Panc1 (cell line): ENCODE results near the gene CCDC107. TPM values are rescaled to one million over a fixed set of nuclear protein-coding genes. Genes with fewer than 3 reads are reported as not detected.

ENCODE experiments used
- ATAC-seq: fragments of 200-7000 bp; cut with Tn5 transposase; 2 replicates; pipeline ENCODE4 v1.9.1; 2020; ENCODE audit warnings: mild to moderate bottlenecking, moderate library complexity
- BruUV-seq: library from RNA; stranded (reverse); fragments of 400-500 nt; replicated peaks from 2 replicates; lab custom pipeline; 2021; lab: Mats Ljungman, UMichigan
- CTCF ChIA-PET: fragments of 300-600 bp; sonication (Branson Sonifier 250); formaldehyde crosslinking; loops from one replicate; lab custom pipeline; 2022; ENCODE audit warnings: antibody characterized with exemption; lab: Charles Lee
- POLR2A ChIA-PET: fragments of 300-600 bp; sonication (Branson Sonifier 250); formaldehyde crosslinking; loops from one replicate; lab custom pipeline; 2022; ENCODE audit warnings: antibody characterized with exemption; lab: Charles Lee
- DNase-seq: peaks from one replicate; pipeline ENCODE4 v3.0.0-alpha.2; 2010; ENCODE audit warnings: low read depth, low spot score
- H3K27ac ChIP-seq: 2 replicates; pipeline ENCODE4 v1.5.1; 2011; ENCODE audit warnings: mild to moderate bottlenecking, low read length, inconsistent platforms
- H3K27me3 ChIP-seq: fragments of 200-500 bp; sonication (Bioruptor generic); 2 replicates; pipeline ENCODE4 v1.6.0; 2014; ENCODE audit warnings: low read length, inconsistent platforms; ENCODE audit not compliant: control insufficient read depth, insufficient read depth
- H3K36me3 ChIP-seq: fragments of 200-500 bp; sonication (Bioruptor generic); 2 replicates; pipeline ENCODE4 v1.5.1; 2014; ENCODE audit warnings: inconsistent platforms, mild to moderate bottlenecking, low read length, moderate library complexity; ENCODE audit not compliant: control insufficient read depth, insufficient read depth
- H3K4me1 ChIP-seq: 2 replicates; pipeline ENCODE4 v1.5.1; 2011; ENCODE audit warnings: inconsistent platforms, mild to moderate bottlenecking, low read length, moderate library complexity; ENCODE audit not compliant: control insufficient read depth, insufficient read depth
- H3K4me3 ChIP-seq, 2 experiments: 2 replicates each; pipeline ENCODE4 v1.5.1; 2011 to 2012; ENCODE audit warnings: low read depth in 2 of 2, low read length in 2 of 2, mild to moderate bottlenecking in 2 of 2, inconsistent platforms in 1 of 2, moderate library complexity in 1 of 2
- H3K9me3 ChIP-seq: fragments of 200-500 bp; sonication (Bioruptor generic); 2 replicates; pipeline ENCODE4 v1.5.1; 2014; ENCODE audit warnings: low read depth, mild to moderate bottlenecking, inconsistent platforms, low read length, moderate library complexity; ENCODE audit not compliant: control insufficient read depth, insufficient read depth
- POLR2AphosphoS5 ChIP-seq: IDR thresholded peaks from 2 replicates; pipeline ENCODE4 v1.6.1; 2012; ENCODE audit warnings: mild to moderate bottlenecking, low read depth, low read length, moderate library complexity
- SIN3A ChIP-seq: IDR thresholded peaks from 2 replicates; pipeline ENCODE4 v1.6.1; 2012; ENCODE audit warnings: low read depth, mild to moderate bottlenecking, low read length, moderate library complexity, borderline replicate concordance; ENCODE audit not compliant: insufficient read depth
- TCF7L2 ChIP-seq: IDR thresholded peaks from 2 replicates; pipeline ENCODE4 v1.6.1; 2011; ENCODE audit warnings: mild to moderate bottlenecking, low read depth, low read length, inconsistent platforms
- in situ Hi-C: cut with HindIII; loops from 2 replicates; pipeline ENCODE4 v1.10.0; 2016; ENCODE audit warnings: low sequenced_read_pairs, low pct_unique_long_range_greater_than_20kb
- intact Hi-C: fragments of 100-400 bp; cut with micrococcal nuclease; formaldehyde crosslinking; loops from one replicate; pipeline ENCODE4 v1.10.0; 2022; ENCODE audit not compliant: unreplicated experiment
- total RNA-seq: library from RNA; stranded (reverse); gene quantifications from one replicate; pipeline ENCODE4 v1.2.1, GENCODE V29; 2021; ENCODE audit not compliant: unreplicated experiment
- TF ChIP-seq, protein P1 (sequence below), 2 experiments: IDR thresholded peaks; 2 replicates each; pipeline ENCODE4 v1.6.1; 2011 to 2012; ENCODE audit warnings: low read depth in 2 of 2, control low read depth in 1 of 2, low read length in 1 of 2, mild to moderate bottlenecking in 1 of 2, moderate library complexity in 1 of 2; ENCODE audit not compliant: insufficient read depth in 1 of 2
- TF ChIP-seq, protein P2 (sequence below): fragments of 450-650 bp; IDR thresholded peaks from 2 replicates; pipeline ENCODE4 v1.5.1; 2017; ENCODE audit warnings: mild to moderate bottlenecking

CCDC107 gene
- total RNA-seq, 1 experiment from 2014 or later = 39.9 TPM

- intact Hi-C loops (no loop called here), in situ Hi-C loops (no loop called here)
- TF ChIP-seq SIN3A = no peak
- H3K4me1 ChIP-seq = peaks cover 9% of the 10 kb centered on the region
- DNase-seq (no peak), ATAC-seq (peak; percentile 43)
- CTCF ChIA-PET = interaction anchor here (0.7 kb wide), 1 partner anchor 77 kb away, joined by 7 read pairs; no protein-coding TSS in a partner anchor
- no peaks in the 10 kb centered on the region for H3K9me3 ChIP-seq
- no peaks in the 10 kb centered on the region for H3K36me3 ChIP-seq
- POLR2A ChIA-PET = interaction anchor here (0.6 to 0.7 kb wide), 2 partner anchors 134 to 163 kb away, joined by 3 to 5 read pairs; no protein-coding TSS in a partner anchor
- BruUV-seq = TSS peak; percentile 88
- peak overlapping the region; percentile 82 for H3K27ac ChIP-seq
- no peaks in the 10 kb centered on the region for H3K27me3 ChIP-seq
- peak overlapping the region; percentile 61 to 84 for H3K4me3 ChIP-seq
These were observed 11.9 kb upstream of the CCDC107 start for GRCh38 chr9:35646153-35646532.

DNA sequence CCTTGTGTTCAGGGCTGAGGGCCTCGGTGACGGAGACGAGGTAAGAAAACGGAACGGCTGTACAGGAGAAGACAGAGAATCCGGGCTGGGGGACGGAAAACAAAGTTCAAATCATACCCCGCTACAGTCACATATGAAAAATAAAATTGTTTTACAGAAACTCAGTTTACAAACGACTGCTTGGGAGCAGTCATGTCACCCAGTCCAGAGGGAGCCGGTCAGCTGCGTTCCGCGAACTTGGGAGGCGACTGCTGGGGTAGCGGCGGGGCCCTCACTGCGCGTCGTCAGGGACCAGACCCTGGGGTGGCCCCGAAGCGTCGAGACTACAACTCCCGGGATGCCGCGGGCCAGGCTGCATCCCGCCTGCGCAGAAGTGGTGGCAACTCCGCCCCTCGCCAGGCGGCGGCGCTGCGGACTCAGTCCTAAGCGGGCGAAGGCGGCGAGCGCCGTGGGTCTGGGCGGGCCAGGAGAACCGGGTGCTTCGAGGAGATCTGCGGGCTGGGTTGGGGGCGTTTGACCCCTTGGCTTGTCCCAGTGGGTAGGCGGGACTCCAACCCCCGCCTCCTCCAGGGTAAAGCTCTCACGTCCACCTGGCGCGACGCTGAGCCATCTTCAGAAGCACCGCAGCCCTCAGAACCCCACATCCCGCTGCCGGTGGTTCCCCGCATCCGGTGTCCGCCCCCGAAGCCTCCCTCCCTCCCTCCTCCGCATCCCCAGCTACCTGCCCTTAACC lies 11.4 kb upstream of the CCDC107 start:
- Histone ChIP-seq H3K36me3 (no peaks in the 10 kb centered on the region), H3K9me3 (no peaks in the 10 kb centered on the region), H3K27ac (peak overlapping the region; percentile 82), H3K4me1 (peaks cover 9% of the 10 kb centered on the region), H3K27me3 (no peaks in the 10 kb centered on the region), H3K4me3 (peak overlapping the region; percentile 61 to 84)
- DNase-seq (no peak), ATAC-seq (peak; percentile 97)
- ChIA-PET POLR2A (interaction anchor here (0.7 kb wide), 2 partner anchors 11 to 163 kb away, joined by 3 to 4 read pairs; partner anchors contain the start of genes CCDC107 and RMRP), CTCF (interaction anchor here (0.6 to 1.5 kb wide), 8 partner anchors 11 to 353 kb away, joined by 3 to 8 read pairs (median 6); partner anchors contain the start of genes CCDC107 and RMRP)
- no TSS peak for BruUV-seq
- intact Hi-C loops (no loop called here), in situ Hi-C loops (no loop called here)
- TF ChIP-seq, protein P1, sequence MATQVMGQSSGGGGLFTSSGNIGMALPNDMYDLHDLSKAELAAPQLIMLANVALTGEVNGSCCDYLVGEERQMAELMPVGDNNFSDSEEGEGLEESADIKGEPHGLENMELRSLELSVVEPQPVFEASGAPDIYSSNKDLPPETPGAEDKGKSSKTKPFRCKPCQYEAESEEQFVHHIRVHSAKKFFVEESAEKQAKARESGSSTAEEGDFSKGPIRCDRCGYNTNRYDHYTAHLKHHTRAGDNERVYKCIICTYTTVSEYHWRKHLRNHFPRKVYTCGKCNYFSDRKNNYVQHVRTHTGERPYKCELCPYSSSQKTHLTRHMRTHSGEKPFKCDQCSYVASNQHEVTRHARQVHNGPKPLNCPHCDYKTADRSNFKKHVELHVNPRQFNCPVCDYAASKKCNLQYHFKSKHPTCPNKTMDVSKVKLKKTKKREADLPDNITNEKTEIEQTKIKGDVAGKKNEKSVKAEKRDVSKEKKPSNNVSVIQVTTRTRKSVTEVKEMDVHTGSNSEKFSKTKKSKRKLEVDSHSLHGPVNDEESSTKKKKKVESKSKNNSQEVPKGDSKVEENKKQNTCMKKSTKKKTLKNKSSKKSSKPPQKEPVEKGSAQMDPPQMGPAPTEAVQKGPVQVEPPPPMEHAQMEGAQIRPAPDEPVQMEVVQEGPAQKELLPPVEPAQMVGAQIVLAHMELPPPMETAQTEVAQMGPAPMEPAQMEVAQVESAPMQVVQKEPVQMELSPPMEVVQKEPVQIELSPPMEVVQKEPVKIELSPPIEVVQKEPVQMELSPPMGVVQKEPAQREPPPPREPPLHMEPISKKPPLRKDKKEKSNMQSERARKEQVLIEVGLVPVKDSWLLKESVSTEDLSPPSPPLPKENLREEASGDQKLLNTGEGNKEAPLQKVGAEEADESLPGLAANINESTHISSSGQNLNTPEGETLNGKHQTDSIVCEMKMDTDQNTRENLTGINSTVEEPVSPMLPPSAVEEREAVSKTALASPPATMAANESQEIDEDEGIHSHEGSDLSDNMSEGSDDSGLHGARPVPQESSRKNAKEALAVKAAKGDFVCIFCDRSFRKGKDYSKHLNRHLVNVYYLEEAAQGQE (IDR thresholded peaks at IDR 0.05; ENCODE audit: insufficient read depth in 1 of 2, low read depth in 2 of 2, low read length in 1 of 2) = 0 out of 4 replicates have a peak, but pooled peaks of 1 of the 2 experiments have one; percentile 57
- TF ChIP-seq POLR2AphosphoS5 (peak; percentile 73), TCF7L2 (peak; percentile 83), SIN3A (peak; percentile 33; the same call in 1 of the 2 replicates)
- TF ChIP-seq, protein P2, sequence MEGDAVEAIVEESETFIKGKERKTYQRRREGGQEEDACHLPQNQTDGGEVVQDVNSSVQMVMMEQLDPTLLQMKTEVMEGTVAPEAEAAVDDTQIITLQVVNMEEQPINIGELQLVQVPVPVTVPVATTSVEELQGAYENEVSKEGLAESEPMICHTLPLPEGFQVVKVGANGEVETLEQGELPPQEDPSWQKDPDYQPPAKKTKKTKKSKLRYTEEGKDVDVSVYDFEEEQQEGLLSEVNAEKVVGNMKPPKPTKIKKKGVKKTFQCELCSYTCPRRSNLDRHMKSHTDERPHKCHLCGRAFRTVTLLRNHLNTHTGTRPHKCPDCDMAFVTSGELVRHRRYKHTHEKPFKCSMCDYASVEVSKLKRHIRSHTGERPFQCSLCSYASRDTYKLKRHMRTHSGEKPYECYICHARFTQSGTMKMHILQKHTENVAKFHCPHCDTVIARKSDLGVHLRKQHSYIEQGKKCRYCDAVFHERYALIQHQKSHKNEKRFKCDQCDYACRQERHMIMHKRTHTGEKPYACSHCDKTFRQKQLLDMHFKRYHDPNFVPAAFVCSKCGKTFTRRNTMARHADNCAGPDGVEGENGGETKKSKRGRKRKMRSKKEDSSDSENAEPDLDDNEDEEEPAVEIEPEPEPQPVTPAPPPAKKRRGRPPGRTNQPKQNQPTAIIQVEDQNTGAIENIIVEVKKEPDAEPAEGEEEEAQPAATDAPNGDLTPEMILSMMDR = no peak
